WTC11 (cell line): ENCODE data around the gene CACNA1C.

ENCODE experiments used
- CREM ChIP-seq: sonication (generic); formaldehyde crosslinking; IDR thresholded peaks from 2 replicates; pipeline ENCODE4 v1.8.1; 2022; ENCODE audit warnings: mild to moderate bottlenecking, missing genetic modification reagents, moderate library complexity
- FOXJ3 ChIP-seq: sonication (generic); formaldehyde crosslinking; IDR thresholded peaks from 2 replicates; pipeline ENCODE4 v1.9.0; 2021; ENCODE audit warnings: missing genetic modification reagents, mild to moderate bottlenecking, borderline replicate concordance
- FOXK1 ChIP-seq: sonication (generic); formaldehyde crosslinking; IDR thresholded peaks from 2 replicates; pipeline ENCODE4 v1.8.0; 2022; ENCODE audit warnings: mild to moderate bottlenecking, moderate library complexity, missing genetic modification reagents
- IRF2 ChIP-seq: sonication (generic); formaldehyde crosslinking; IDR thresholded peaks from 2 replicates; pipeline ENCODE4 v1.8.0; 2022; ENCODE audit warnings: low read depth, missing genetic modification reagents, borderline replicate concordance
- MXD4 ChIP-seq: fragments of 250-450 bp; sonication (Bioruptor Pico); IDR thresholded peaks from 2 replicates; pipeline ENCODE4 v1.8.0; 2021; ENCODE audit warnings: mild to moderate bottlenecking, moderate library complexity, borderline replicate concordance
- SP1 ChIP-seq: sonication (generic); formaldehyde crosslinking; conservative IDR thresholded peaks from 2 replicates; pipeline ENCODE4 v1.8.1; 2022; ENCODE audit warnings: missing genetic modification reagents
- TF ChIP-seq, protein P1 (sequence below): sonication (generic); formaldehyde crosslinking; IDR thresholded peaks from 2 replicates; pipeline ENCODE4 v1.8.1; 2023; ENCODE audit warnings: mild to moderate bottlenecking, missing genetic modification reagents, moderate library complexity
- TF ChIP-seq, protein P2 (sequence below): fragments of 200-600 bp; IDR thresholded peaks from 2 replicates; pipeline ENCODE4 v1.8.0; 2022; ENCODE audit warnings: antibody characterized with exemption
- TF ChIP-seq, protein P3 (sequence below): sonication (generic); formaldehyde crosslinking; IDR thresholded peaks from 2 replicates; pipeline ENCODE4 v1.8.1; 2023; ENCODE audit warnings: mild to moderate bottlenecking, missing genetic modification reagents, moderate library complexity
- TF ChIP-seq, protein P4 (sequence below): sonication (generic); formaldehyde crosslinking; conservative IDR thresholded peaks from 2 replicates; pipeline ENCODE4 v1.8.1; 2023; ENCODE audit warnings: mild to moderate bottlenecking, low read depth, missing genetic modification reagents, moderate library complexity

DNA sequence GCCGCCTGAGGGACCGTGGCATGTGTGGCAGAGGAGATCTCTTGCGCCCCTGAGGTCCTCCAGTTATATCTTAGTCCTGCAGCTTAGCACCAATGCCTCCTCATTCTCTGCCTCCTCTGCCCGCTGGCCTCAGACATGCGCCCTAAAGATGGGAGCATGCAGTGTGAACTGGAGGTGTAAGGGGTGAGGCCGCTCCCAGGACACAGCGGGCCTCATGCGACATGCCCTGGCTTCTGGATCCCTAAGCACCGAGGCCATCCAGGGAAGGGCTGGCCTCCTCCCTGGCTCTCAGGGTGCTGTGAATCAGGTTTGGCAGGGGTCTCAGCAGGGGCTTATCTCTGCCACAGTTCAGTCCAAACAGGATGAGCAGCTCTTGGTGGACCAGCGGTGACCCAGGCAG, 86.9 kb downstream of the CACNA1C start:
- TF ChIP-seq, protein P1, sequence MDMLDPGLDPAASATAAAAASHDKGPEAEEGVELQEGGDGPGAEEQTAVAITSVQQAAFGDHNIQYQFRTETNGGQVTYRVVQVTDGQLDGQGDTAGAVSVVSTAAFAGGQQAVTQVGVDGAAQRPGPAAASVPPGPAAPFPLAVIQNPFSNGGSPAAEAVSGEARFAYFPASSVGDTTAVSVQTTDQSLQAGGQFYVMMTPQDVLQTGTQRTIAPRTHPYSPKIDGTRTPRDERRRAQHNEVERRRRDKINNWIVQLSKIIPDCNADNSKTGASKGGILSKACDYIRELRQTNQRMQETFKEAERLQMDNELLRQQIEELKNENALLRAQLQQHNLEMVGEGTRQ, result no peak
- TF ChIP-seq MXD4 (CRISPR knock-in tag) (no peak), FOXJ3 (no peak), CREM (CRISPR knock-in tag) (no peak), FOXK1 (CRISPR knock-in tag) (no peak), IRF2 (CRISPR knock-in tag) (no peak), SP1 (no peak)
- TF ChIP-seq, protein P2, sequence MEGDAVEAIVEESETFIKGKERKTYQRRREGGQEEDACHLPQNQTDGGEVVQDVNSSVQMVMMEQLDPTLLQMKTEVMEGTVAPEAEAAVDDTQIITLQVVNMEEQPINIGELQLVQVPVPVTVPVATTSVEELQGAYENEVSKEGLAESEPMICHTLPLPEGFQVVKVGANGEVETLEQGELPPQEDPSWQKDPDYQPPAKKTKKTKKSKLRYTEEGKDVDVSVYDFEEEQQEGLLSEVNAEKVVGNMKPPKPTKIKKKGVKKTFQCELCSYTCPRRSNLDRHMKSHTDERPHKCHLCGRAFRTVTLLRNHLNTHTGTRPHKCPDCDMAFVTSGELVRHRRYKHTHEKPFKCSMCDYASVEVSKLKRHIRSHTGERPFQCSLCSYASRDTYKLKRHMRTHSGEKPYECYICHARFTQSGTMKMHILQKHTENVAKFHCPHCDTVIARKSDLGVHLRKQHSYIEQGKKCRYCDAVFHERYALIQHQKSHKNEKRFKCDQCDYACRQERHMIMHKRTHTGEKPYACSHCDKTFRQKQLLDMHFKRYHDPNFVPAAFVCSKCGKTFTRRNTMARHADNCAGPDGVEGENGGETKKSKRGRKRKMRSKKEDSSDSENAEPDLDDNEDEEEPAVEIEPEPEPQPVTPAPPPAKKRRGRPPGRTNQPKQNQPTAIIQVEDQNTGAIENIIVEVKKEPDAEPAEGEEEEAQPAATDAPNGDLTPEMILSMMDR, result no peak
- TF ChIP-seq, protein P3, sequence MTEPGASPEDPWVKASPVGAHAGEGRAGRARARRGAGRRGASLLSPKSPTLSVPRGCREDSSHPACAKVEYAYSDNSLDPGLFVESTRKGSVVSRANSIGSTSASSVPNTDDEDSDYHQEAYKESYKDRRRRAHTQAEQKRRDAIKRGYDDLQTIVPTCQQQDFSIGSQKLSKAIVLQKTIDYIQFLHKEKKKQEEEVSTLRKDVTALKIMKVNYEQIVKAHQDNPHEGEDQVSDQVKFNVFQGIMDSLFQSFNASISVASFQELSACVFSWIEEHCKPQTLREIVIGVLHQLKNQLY (CRISPR knock-in tag), result no peak
- TF ChIP-seq, protein P4, sequence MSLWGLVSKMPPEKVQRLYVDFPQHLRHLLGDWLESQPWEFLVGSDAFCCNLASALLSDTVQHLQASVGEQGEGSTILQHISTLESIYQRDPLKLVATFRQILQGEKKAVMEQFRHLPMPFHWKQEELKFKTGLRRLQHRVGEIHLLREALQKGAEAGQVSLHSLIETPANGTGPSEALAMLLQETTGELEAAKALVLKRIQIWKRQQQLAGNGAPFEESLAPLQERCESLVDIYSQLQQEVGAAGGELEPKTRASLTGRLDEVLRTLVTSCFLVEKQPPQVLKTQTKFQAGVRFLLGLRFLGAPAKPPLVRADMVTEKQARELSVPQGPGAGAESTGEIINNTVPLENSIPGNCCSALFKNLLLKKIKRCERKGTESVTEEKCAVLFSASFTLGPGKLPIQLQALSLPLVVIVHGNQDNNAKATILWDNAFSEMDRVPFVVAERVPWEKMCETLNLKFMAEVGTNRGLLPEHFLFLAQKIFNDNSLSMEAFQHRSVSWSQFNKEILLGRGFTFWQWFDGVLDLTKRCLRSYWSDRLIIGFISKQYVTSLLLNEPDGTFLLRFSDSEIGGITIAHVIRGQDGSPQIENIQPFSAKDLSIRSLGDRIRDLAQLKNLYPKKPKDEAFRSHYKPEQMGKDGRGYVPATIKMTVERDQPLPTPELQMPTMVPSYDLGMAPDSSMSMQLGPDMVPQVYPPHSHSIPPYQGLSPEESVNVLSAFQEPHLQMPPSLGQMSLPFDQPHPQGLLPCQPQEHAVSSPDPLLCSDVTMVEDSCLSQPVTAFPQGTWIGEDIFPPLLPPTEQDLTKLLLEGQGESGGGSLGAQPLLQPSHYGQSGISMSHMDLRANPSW (CRISPR knock-in tag), result no peak
